LNCaP clone FGC (cell line): ENCODE measurements around the gene LDLRAD3.

Experiments used
- DNase-seq: peaks from one replicate; pipeline ENCODE4 v3.0.0-alpha.2; 2011; ENCODE audit warnings: low read depth
- H3K4me3 ChIP-seq: 2 replicates; pipeline ENCODE4 v1.5.1; 2011; ENCODE audit warnings: mild to moderate bottlenecking, low read depth, low read length, control low read depth
- TF ChIP-seq, protein P1 (sequence below): IDR thresholded peaks from 2 replicates; pipeline ENCODE4 v1.5.1; 2012; ENCODE audit warnings: mild to moderate bottlenecking; ENCODE audit not compliant: control insufficient read depth, insufficient read depth; ENCODE audit errors: extremely low read depth

The LDLRAD3 gene

DNA sequence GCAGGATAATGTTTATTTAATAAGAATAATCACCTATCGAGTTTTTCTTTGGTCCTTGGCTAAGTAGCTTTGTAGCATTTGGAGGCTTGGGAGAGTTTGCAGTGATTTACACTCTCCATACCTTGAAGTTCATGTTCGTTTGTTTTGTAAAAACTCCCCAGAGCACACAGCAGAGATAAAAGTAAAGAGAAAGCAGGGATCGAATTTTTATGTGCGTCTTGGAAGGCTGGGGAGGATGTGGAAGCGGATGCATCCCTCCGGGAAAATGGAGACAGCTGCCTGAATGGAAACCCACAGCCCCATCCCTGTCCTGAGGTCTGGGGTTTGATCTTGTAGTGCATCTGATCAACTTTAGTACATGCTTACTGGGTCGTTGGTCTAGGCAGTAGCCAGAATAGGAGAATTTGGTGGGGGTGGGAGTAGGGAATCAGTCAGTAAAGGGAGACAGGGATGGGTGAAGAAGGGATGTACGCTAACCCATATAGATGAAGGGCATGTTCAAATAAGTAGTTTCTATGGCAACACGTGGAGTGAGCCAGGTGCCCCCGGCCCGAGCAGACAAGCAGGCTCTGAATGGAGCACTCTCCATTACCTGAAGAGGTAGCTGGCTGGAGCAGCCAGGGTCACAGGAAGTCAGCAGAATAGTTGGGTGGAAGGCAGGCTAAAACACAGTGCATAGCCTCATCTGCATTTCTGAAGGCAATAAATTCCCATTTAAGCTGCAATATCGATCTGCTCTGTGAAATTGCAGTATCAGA, 197.5 kb downstream of the LDLRAD3 start:
- TF ChIP-seq, protein P1, sequence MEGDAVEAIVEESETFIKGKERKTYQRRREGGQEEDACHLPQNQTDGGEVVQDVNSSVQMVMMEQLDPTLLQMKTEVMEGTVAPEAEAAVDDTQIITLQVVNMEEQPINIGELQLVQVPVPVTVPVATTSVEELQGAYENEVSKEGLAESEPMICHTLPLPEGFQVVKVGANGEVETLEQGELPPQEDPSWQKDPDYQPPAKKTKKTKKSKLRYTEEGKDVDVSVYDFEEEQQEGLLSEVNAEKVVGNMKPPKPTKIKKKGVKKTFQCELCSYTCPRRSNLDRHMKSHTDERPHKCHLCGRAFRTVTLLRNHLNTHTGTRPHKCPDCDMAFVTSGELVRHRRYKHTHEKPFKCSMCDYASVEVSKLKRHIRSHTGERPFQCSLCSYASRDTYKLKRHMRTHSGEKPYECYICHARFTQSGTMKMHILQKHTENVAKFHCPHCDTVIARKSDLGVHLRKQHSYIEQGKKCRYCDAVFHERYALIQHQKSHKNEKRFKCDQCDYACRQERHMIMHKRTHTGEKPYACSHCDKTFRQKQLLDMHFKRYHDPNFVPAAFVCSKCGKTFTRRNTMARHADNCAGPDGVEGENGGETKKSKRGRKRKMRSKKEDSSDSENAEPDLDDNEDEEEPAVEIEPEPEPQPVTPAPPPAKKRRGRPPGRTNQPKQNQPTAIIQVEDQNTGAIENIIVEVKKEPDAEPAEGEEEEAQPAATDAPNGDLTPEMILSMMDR: no peak
- no peak overlapping the region for H3K4me3 ChIP-seq
- no peak for DNase-seq

DNA sequence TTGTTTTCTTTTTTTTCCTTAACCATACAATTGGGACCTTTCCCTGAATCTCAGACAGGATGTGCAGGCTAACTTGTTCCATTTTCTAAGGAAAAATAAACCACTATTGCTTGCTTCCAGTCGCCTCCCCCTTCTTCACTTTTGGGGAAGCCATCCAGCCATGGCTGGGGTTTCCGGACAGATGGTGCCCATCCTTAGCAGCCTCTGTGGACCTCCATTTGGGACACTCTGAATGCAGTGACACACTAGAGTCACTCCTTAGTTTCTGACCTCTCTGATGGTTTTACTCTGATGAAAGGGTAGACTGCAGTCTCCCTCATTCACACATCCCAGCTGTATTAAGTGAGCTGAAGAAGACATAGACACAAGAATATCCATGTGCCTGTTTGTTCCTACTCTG, 198.1 kb downstream of the LDLRAD3 start:
- no peak for DNase-seq
- TF ChIP-seq, protein P1: no peak
- no peak overlapping the region for H3K4me3 ChIP-seq

DNA sequence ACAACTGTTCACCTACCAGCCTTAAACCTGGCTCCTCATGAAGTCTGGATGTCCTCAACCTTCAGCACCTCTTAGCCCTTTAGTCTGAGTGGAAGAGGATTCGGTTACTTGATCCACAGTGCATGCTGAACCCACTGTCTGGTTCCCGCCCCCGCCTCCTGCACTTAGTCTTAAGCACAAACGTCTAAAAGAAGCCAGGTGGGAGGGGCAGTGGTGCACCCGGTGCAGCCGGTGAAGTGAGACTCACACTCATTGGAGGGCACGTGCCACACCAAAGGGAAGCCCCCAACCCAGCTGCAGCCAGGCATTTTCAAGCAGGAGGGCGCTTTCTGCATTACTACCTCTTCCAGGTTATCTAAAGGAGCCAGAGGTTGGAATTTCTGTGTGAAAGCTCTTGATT, 198.6 kb downstream of the LDLRAD3 start:
- TF ChIP-seq, protein P1: no peak
- no peak overlapping the region for H3K4me3 ChIP-seq
- no peak for DNase-seq

DNA sequence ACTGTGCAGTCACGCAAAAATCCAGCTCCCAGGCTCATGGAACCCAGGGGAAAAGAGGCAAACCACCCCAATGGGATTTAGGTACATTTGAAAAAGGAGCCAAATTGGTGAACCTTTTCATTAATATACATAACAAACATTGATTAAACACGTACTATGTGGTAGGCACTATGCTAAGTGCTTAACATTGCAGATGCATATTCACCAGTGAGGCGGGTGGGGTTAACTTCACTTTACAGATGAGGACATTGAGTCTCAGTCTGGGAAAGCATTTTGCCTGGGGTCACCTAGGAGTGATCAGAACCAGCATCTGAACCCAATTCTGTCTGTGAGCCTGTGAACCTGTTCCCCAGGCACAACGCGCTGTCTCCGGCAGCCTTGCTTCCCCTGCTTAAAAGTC, 199.0 kb downstream of the LDLRAD3 start:
- no peak for DNase-seq
- TF ChIP-seq, protein P1: no peak
- no peak overlapping the region for H3K4me3 ChIP-seq

DNA sequence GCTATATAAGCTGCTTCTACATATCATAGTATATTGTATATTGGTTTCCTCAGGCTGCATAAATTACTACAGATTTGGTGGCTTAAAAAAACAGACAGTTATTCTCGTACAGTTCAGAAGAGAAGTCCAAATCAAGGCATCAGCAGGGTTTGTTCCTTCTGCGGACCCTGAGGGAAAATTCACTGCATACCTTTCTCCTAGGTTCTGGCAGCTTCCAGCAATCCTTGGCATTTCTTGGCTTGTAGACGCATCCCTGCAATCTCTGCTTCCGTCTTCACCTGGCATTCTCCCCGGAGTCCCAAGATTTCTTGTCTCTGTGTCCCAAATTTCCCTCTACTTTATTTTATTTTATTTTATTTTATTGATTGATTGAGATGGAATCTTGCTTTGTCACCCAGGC, 202.6 kb downstream of the LDLRAD3 start:
- TF ChIP-seq, protein P1: no peak
- no peak for DNase-seq
- H3K4me3 ChIP-seq: no peak overlapping the region

DNA sequence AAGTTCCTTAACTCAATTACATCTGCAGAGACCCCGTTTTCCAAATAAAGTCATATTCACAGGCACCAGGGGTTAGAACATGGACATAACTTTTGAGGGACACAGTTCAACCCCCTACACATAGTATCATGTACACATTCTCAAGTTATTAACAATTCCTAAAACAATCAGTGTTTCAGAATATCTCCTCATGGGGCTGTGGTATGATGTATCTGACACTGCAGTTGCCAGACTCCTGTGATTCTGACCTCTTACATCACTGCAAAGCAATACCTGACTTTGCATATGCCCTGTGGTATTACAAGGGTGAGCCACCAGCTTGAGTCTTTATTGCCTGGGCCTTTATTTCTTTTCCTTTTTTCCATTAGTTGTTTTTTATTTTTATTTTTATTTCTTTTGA, 203.6 kb downstream of the LDLRAD3 start:
- no peak overlapping the region for H3K4me3 ChIP-seq
- TF ChIP-seq, protein P1: no peak
- DNase-seq: no peak

DNA sequence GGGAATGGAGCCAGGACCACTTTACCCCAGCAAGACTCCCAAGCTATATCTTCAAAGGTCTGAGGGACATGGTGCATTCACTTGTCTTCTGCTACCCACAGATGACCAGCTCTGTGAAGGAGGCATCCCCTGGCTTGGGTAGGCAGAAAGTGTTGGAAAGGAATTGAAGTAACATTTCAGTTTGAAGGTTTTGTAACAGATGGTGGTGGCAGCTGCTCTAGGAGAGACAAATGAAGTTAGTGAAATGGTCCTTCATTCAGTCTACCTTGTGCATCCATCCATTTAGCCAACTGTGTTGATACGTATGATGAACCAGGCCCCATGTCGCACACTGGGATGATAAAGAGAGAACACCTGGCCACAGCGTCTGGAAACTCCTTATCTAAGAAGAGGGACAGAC, 204.8 kb downstream of the LDLRAD3 start:
- DNase-seq: no peak
- no peak overlapping the region for H3K4me3 ChIP-seq
- TF ChIP-seq, protein P1: no peak
